ENCODE results near the gene PINLYP.
"Not testable (repeated sequence)": the region's sequence is repeated elsewhere in the genome, so short reads cannot be mapped to it uniquely, and the experiment has no call there.

The PINLYP gene

GRCh38 chr19:43575156-43575950 is at the start of gene PINLYP, which contains the start of gene XRCC1:
Gene PINLYP (plus strand): TSS chr19:43575801. CDS start chr19:43577192, 1,391 bp downstream.
Gene XRCC1 (minus strand): TSS chr19:43575527. CDS start chr19:43575458, 69 bp downstream.
- peak; percentile 100 for DNase-seq (ENCODE audit: low spot score)

GRCh38 chr19:43525836-43526771 is 49.5 kb upstream of the PINLYP start:
- no peak for DNase-seq (ENCODE audit: low spot score)

- DNase-seq (ENCODE audit: low spot score), result peak; percentile 87
These were observed 48.4 kb upstream of the PINLYP start, which contains the start of gene ETHE1 for GRCh38 chr19:43526884-43527859. Gene ETHE1 (minus strand): TSS chr19:43527201. CDS start chr19:43527177, 24 bp downstream.

GRCh38 chr19:43527860-43528622 is 47.6 kb upstream of the PINLYP start:
- no peak for DNase-seq (ENCODE audit: low spot score)

GRCh38 chr19:43532571-43532961 is 43.0 kb upstream of the PINLYP start:
- peak; percentile 60 for DNase-seq (ENCODE audit: low spot score)

- peak; percentile 97 for DNase-seq (ENCODE audit: low spot score)
These were observed 42.5 kb upstream of the PINLYP start, which contains the start of gene ZNF575 for GRCh38 chr19:43532962-43533545. Gene ZNF575 (plus strand): TSS chr19:43533188. CDS start chr19:43534423, 1,235 bp downstream.

GRCh38 chr19:43533546-43534304 is 41.9 kb upstream of the PINLYP start:
- peak; percentile 97 for DNase-seq (ENCODE audit: low spot score)

GRCh38 chr19:43534305-43534815 is 41.2 kb upstream of the PINLYP start:
- DNase-seq (ENCODE audit: low spot score), result no peak

- DNase-seq (ENCODE audit: low spot score), result peak; percentile 85
These were observed 40.5 kb upstream of the PINLYP start for GRCh38 chr19:43534816-43535761.

- DNase-seq (ENCODE audit: low spot score), result no peak
These were observed 36.7 kb upstream of the PINLYP start for GRCh38 chr19:43538922-43539321.

GRCh38 chr19:43540381-43540780 is 35.2 kb upstream of the PINLYP start:
- no peak for DNase-seq (ENCODE audit: low spot score)

GRCh38 chr19:43541920-43542650 is 33.5 kb upstream of the PINLYP start:
- DNase-seq (ENCODE audit: low spot score), result no peak

- DNase-seq (ENCODE audit: low spot score), result no peak
These were observed 31.5 kb upstream of the PINLYP start for GRCh38 chr19:43544077-43544476.

- DNase-seq (ENCODE audit: low spot score), result no peak
These were observed 30.3 kb upstream of the PINLYP start for GRCh38 chr19:43545276-43545675.

- DNase-seq (ENCODE audit: low spot score), result peak; percentile 39
These were observed 29.6 kb upstream of the PINLYP start for GRCh38 chr19:43545981-43546380.

GRCh38 chr19:43546581-43546980 is 29.0 kb upstream of the PINLYP start:
- no peak for DNase-seq (ENCODE audit: low spot score)

- not testable (repeated sequence) for DNase-seq (ENCODE audit: low spot score)
These were observed 27.7 kb upstream of the PINLYP start for GRCh38 chr19:43547926-43548325.
